Pancreas (tissue), 10 donors: ENCODE data around the gene SLC26A11. TPM values are rescaled to one million over a fixed set of nuclear protein-coding genes. Genes with fewer than 3 reads are reported as not detected.

Experiments used
- ATAC-seq, 4 donors: fragments of 200-7000 bp; cut with Tn5 transposase; one replicate each; pipeline versions ENCODE4 v1.8.0 to v1.9.1; 2020; ENCODE audit warnings: mild to moderate bottlenecking in 4 of 4, moderate library complexity in 4 of 4
- DNase-seq, 6 donors: peaks; one replicate each; pipeline ENCODE4 v3.0.0-alpha.2; 2020
- FAIRE-seq: peaks from 2 replicates; lab custom pipeline; 2012; peaks lifted over from hg19 to GRCh38; lab: Jason Lieb, UNC
- H3K27ac ChIP-seq, 4 donors: fragments of 200-600 bp; sonication (generic); 1 replicate in 3 of 4; 2 replicates in 1 of 4; pipeline versions ENCODE4 v1.5.0 to v1.8.0; 2020
- H3K27me3 ChIP-seq, 4 donors: fragments of 200-600 bp; one replicate each; pipeline ENCODE4 v1.8.0; 2021
- H3K36me3 ChIP-seq, 3 donors: fragments of 200-600 bp; sonication (generic) in 1 of 3; one replicate each; pipeline versions ENCODE4 v1.5.0 to v1.8.0; 2020 to 2021
- H3K4me1 ChIP-seq, 3 donors: fragments of 200-600 bp; one replicate each; pipeline ENCODE4 v1.8.0; 2021
- H3K4me3 ChIP-seq, 4 donors: fragments of 200-600 bp; sonication (generic) in 2 of 4; one replicate each; pipeline versions ENCODE4 v1.5.0 to v1.8.0; 2020 to 2021
- H3K9me3 ChIP-seq, 4 donors: fragments of 200-600 bp; one replicate each; pipeline ENCODE4 v1.8.0; 2021
- WGBS, 2 donors: extraction: QIAGEN DNeasy Blood & Tissue Kit; methylation state at CpG; one replicate each; pipeline ENCODE4 v1.1.7; 2013; 5-methylcytosine and 5-hydroxymethylcytosine counted together
- intact Hi-C, 3 donors: fragments of 100-400 bp; cut with DNase I; formaldehyde crosslinking; loops; one replicate each; pipeline versions ENCODE4 v1.11.1 to v1.14.2; 2022
- polyA plus RNA-seq, 2 donors: library from polyadenylated mRNA; stranded (reverse); fragments of 200-250 nt; gene quantifications; one replicate each; pipeline ENCODE4 v1.2.3, GENCODE V29; 2013
- total RNA-seq, 6 donors: library from RNA; stranded (reverse); fragmentation: NEBNext Ultra II Directional in 4 of 6; extraction: Animal tissue kit (Norgen Biotek cat#: 25700) in 4 of 6; gene quantifications; one replicate each; pipeline versions ENCODE4 v1.2.1 to v1.2.4, GENCODE V29; 2021 to 2023
- TF ChIP-seq, protein P1 (sequence below), 4 donors: fragments of 200-600 bp; sonication (generic) in 3 of 4; IDR thresholded peaks; one replicate each; pipeline versions ENCODE4 v1.5.0 to v1.8.0; 2021; ENCODE audit warnings: antibody characterized with exemption in 4 of 4
- donor health status: healthy with polysubstance abuse.
- donor health status: DM: no; HTN: no; CAD: no; lungs with moderate emphysema.
- donor health status: DM: no; HTN: no; CAD: no.
- donor health status: control.
- donor health status: control.
- donor health status: Bipolar disorder and iron deficiency.
- donor health status: DM: yes; HTN: yes; CAD: no.
- donor health status: DM: no; HTN: no; CAD: no.
- donor health status: DM: no; HTN: no; CAD: no.
- donor health status: DM: yes; HTN: yes; CAD: no.

SLC26A11 gene
- total and polyA plus RNA-seq, 8 donors = 5.1 to 23.6 (median 8.8) TPM

DNA sequence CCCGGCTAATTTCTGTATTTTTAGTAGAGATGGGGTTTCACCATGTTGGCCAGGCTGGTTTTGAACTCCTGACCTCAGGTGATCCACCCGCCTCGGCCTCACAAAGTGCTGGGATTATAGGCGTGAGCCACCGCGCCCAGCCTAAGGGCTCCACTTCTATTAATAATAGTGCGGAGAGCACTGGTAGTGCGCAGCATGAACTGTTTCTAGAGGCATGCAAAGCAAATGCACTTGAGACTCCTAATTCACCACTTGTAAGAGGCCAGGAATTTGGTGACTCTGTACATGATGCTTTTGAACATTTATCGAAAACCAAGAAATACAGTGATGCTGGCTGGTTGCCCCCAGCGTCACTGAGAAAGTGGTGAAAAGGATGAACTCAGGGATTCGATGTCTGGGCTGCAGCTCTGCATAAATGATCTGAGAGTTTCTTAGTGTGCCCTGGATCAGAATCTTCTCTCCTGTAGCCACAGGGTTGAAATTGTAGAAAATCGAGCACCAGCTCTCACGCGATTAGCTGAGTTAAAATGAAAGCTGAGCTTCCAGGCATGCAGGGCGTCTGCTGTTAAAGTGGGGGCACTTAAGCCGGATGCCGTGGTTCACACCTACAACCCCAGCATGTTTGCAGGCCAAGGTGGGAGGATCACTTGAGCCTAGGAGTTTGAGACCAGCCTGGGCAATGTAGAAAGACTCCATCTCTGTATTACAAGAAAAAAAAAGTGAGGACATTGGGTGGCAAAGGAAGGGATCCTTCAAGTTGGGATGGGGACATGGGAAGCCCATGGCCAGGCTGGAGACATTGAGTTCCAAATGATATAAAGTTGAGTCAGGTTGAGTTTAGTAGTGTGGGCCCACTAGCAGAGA is 45.2 kb downstream of the SLC26A11 start:
- peaks cover 0 to 19% (median 12%) of the 10 kb centered on the region in 3 donors for H3K4me1 ChIP-seq

DNA sequence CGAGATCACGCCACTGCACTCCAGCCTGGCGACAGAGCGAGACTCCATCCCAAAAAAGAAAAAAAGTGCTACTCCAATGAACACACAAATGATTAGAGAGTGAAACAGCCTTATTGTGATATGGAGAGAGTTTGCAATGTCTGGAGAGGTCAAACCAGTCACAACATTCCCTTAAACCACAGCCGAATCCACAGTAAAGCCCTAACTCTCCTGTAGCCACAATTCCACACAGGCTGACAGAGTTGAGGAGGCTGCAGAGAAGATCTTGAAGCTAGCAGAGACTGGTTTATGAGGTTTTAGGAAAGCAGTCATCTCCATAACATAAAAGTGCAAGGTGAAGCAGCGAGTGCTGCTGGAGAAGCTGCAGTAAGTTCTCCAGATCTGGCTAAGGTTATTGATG is 47.2 kb downstream of the SLC26A11 start:
- ATAC-seq = no peak
- intact Hi-C loops = no loop called here

More for the DNA sequence above, 45.2 kb downstream of the SLC26A11 start:
- DNase-seq (no peak), FAIRE-seq (no peak), ATAC-seq (no peak)
- H3K4me3 ChIP-seq = no peak overlapping the region
- no peaks in the 10 kb centered on the region for H3K36me3 ChIP-seq
- H3K27me3 ChIP-seq = no peaks in the 10 kb centered on the region
- WGBS, 2 donors = 91 to 95% methylated on average over 17 of the region's 17 CpGs
- no peak overlapping the region for H3K27ac ChIP-seq
- H3K9me3 ChIP-seq = no peaks in the 10 kb centered on the region
- TF ChIP-seq, protein P1, sequence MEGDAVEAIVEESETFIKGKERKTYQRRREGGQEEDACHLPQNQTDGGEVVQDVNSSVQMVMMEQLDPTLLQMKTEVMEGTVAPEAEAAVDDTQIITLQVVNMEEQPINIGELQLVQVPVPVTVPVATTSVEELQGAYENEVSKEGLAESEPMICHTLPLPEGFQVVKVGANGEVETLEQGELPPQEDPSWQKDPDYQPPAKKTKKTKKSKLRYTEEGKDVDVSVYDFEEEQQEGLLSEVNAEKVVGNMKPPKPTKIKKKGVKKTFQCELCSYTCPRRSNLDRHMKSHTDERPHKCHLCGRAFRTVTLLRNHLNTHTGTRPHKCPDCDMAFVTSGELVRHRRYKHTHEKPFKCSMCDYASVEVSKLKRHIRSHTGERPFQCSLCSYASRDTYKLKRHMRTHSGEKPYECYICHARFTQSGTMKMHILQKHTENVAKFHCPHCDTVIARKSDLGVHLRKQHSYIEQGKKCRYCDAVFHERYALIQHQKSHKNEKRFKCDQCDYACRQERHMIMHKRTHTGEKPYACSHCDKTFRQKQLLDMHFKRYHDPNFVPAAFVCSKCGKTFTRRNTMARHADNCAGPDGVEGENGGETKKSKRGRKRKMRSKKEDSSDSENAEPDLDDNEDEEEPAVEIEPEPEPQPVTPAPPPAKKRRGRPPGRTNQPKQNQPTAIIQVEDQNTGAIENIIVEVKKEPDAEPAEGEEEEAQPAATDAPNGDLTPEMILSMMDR (IDR thresholded peaks at IDR 0.05) = no peak
- intact Hi-C loops = no loop called here

DNA sequence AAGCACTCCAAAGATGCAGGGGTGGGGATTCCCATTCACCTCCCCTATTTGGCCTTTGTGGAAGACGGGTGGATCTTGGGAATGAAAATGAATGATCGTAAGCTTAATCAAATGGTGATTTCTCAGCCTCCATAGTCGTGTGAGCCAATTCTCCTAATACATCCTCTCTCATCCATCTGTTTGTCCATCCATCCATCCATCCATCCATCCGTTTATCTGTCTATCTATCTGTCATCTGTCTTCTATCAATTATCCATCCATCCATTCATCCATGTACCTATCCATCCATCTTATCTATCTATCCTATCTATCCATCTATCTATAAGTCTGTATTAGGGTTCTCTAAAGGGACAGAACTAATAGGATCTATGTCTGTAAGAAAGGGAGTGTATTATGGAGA is 48.2 kb downstream of the SLC26A11 start:
- intact Hi-C loops = no loop called here
- no peaks in the 10 kb centered on the region for H3K36me3 ChIP-seq
- 82 to 92% methylated on average over 4 of the region's 4 CpGs for WGBS, 2 donors
- H3K4me3 ChIP-seq = no peak overlapping the region
- no peaks in the 10 kb centered on the region for H3K27me3 ChIP-seq
- no peak for FAIRE-seq
- no peak overlapping the region for H3K27ac ChIP-seq
- no peak for DNase-seq
- no peaks in the 10 kb centered on the region for H3K9me3 ChIP-seq
- TF ChIP-seq, protein P1 (IDR thresholded peaks at IDR 0.05) = no peak
- H3K4me1 ChIP-seq = peaks cover 0 to 2% (median 0%) of the 10 kb centered on the region in 3 donors
- no peak for ATAC-seq

More for the DNA sequence above, 47.2 kb downstream of the SLC26A11 start:
- Histone ChIP-seq H3K9me3 (no peaks in the 10 kb centered on the region), H3K27me3 (no peaks in the 10 kb centered on the region), H3K4me1 (peaks cover 0 to 10% (median 7%) of the 10 kb centered on the region in 3 donors), H3K4me3 (no peak overlapping the region), H3K27ac (no peak overlapping the region), H3K36me3 (no peaks in the 10 kb centered on the region)
- WGBS, 2 donors = 98% methylated on average over 6 of the region's 6 CpGs
- no peak for DNase-seq
- no peak for FAIRE-seq
- TF ChIP-seq, protein P1 (IDR thresholded peaks at IDR 0.05) = no peak

DNA sequence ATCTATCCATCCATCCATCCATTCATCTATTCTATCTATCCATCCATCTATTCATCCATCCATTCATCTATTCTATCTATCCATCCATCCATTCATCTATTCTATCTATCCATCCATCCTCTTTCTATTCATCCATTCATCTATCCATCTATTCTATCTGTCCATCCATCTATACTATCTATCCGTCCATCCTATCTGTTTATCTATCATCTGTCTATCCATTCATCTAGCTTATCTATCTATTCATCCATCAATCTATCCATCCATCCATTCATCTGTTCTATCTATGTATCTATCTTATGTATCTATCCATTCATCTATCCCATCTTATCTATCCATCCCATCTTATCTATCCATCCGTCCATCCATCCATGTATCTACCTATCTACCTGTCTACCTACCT is 49.2 kb downstream of the SLC26A11 start:
- WGBS, 2 donors = 59 to 71% methylated on average over 2 of the region's 2 CpGs
- Histone ChIP-seq H3K4me1 (no peaks in the 10 kb centered on the region), H3K27me3 (no peaks in the 10 kb centered on the region), H3K36me3 (no peaks in the 10 kb centered on the region), H3K4me3 (no peak overlapping the region), H3K27ac (no peak overlapping the region), H3K9me3 (no peaks in the 10 kb centered on the region)
- DNase-seq = no peak
- ATAC-seq = no peak
- TF ChIP-seq, protein P1 (IDR thresholded peaks at IDR 0.05) = no peak
- no peak for FAIRE-seq
- intact Hi-C loops = no loop called here

DNA sequence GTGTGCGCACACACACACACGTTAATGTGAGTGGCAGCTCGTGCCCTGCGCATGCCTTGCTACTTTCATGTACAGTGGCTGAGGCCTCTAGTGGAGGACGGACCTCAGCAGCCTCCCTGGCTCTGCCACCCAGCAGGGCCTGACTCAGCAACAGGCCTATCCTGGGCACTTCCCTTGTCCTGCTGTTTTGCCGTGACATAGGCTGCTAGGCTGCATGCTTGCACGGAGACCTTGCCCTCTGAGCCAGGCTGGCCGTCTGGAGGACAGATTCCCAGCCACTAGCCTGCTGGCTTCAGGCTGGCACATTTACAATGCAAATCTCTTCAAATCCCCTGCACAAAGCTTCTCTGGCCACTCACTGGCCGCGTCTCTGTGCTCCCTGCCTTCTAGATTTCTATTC is 49.9 kb downstream of the SLC26A11 start:
- 90% methylated on average over 10 of the region's 10 CpGs for WGBS, 2 donors
- H3K36me3 ChIP-seq = no peaks in the 10 kb centered on the region
- TF ChIP-seq, protein P1 (IDR thresholded peaks at IDR 0.05) = no peak

More for the DNA sequence above, 49.9 kb downstream of the SLC26A11 start:
- no peaks in the 10 kb centered on the region for H3K4me1 ChIP-seq
- DNase-seq (no peak), FAIRE-seq (no peak), ATAC-seq (no peak)
- no peaks in the 10 kb centered on the region for H3K9me3 ChIP-seq
- no peaks in the 10 kb centered on the region for H3K27me3 ChIP-seq
- intact Hi-C loops = no loop called here
- no peak overlapping the region for H3K4me3 ChIP-seq
- H3K27ac ChIP-seq = no peak overlapping the region
